SIG-M5 treated with dmso at 0.1 percent for 504 hours (cell line): Measurements from ENCODE around the gene PRODH.
"Not testable (repeated sequence)": the region's sequence is repeated elsewhere in the genome, so short reads cannot be mapped to it uniquely, and the experiment has no call there.

Experiments used
- DNase-seq: peaks from one replicate; lab custom pipeline; 2025; ENCODE audit not compliant: unreplicated experiment; lab: John Stamatoyannopoulos, UW

PRODH gene

DNA sequence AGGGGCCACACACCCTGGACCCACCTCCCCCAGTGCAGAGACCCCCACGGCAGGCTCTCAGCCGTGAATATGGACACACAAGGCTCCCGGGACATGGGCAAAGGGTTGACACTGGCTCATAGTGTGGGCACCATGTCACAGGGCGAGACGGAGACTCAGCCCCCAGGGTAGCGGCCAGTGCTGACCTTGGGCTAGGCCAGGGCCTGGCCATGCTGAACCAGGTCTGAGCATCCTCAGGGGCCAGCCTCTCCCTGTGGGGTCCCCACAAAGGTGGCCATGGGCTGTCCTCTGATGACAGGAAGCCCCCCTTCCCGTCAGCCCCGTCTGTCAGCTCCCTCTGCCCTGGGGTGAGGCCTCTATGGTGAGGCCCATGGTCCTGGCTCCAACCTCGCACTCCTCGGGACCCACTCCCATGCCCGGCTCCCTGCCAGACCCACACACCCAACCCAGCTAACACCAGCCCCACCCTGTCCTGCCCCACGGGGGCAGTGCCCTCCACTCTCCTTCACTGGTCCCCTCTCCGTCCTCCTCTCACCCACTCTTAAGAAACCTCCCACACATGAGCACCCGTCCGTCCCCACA is 19.0 kb upstream of the PRODH start:
- DNase-seq = no peak

DNA sequence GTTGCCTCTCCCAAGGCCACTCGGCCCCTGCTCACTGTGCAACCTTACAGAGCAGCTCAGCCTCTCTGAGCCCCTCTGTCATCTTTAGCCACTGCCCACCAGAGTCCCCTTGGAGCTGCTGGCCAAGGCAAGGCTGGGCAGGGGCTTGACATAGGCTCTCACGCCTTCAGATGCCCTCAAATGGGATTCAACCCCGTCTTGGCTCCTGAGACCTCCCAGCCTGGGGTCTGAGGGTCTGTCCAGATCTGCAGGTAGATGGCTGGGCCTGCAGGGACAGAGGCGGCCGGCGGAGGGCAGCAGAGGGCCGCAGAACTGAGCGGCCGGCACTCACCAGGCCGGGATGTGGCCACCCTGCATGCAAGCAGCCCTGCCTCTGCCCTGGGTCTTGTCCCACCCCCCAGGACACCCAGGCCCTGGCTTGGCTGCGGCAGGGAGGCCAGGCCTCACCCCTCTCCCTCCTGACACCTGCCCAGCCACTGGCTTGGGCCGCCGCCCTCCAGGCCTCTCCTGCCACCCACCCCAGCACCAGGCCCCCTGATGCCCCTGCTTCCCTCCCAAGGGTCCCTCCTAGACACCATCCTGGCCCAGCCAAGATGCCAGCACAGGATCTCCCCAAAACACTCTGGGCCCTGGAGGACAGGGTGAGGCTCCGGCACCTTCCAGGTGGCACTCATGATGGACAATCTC is 18.4 kb upstream of the PRODH start:
- peak; percentile 5 for DNase-seq

DNA sequence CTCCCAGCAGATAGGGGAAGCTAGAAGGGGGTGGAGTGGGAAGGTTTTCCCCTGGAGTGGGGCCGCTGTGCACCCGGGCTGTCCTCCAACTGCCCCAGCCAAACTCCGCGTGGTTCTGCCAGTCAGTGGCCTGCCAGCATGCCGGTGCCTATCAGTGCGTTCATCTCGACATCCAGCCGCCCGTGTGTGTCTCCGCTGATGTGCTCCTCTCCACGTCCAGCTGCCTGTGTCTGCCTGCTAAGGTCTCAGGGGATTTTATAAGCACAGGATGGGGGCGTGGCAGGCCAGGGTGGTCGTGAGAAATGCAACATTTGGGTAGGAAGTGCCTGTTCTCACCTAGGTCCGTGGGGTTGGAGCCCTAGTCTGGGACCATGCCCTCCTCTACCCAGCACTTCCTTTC is 17.0 kb upstream of the PRODH start:
- not testable (repeated sequence) for DNase-seq

DNA sequence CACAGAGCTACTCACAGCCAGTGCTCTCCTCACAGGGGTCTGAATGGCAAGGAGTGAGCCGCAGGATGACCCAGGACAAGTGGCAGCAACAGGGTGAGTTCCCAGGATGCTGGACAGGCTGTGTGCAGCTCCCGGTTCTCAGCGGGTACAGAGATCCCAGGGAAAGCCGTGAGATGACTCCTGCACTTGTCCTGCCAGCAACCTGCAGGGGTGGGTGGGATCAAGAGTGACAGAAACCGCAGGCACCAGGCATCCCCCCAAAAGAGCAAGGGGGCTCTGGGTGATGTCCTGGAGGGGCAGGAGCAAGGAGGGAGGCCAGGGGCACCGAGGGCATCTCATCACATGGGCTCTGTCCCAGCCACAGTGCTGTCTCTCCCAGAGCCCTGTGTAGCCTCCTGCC is 15.9 kb upstream of the PRODH start:
- DNase-seq = no peak

DNA sequence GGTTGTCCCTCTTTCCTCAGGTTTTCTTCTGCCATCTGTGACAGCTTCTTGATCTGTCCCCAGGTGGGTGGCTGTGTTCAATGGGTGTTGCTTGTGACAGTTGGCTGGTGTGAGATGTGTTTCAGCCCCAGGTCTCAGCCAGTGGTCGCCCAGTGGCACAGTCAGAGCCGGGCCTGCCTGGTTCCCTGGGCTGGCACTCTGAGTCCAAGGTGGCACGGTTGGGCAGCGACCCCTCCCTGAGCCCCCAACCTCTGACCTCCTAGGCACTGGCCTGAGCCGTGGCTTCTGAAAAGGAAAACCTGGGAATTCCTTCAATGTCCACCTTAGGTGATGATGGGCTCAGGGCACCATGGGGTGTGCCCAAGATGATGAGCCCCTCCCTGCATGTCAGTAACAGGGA is 14.0 kb upstream of the PRODH start:
- no peak for DNase-seq

DNA sequence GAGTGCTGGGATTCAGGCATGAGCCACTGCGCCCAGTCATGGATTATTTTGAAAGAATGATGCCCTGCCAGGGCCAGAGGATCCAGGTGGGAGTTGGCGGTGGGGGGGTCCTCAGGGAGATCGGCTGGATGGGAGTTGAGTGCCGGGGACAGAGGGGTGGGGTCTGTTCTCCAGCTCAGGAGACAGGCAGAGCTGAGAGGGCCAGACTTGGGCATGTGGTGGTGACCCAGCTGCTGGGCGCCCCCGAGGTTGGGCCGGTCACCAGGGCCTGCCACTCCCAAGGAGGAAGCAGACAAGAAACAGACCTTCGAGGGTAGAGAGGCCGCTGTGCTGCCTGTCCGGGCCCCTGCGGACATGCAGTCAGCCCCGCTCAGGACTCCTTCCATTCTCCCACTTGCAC is 11.8 kb upstream of the PRODH start:
- no peak for DNase-seq

DNA sequence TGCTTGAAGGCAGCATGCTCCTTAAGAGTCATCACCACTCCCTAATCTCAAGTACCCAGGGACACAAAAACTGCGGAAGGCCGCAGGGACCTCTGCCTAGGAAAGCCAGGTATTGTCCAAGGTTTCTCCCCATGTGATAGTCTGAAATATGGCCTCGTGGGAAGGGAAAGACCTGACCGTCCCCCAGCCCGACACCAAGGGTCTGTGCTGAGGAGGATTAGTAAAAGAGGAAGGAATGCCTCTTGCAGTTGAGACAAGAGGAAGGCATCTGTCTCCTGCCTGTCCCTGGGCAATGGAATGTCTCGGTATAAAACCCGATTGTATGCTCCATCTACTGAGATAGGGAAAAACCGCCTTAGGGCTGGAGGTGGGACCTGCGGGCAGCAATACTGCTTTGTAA is 11.0 kb upstream of the PRODH start:
- DNase-seq = not testable (repeated sequence)

DNA sequence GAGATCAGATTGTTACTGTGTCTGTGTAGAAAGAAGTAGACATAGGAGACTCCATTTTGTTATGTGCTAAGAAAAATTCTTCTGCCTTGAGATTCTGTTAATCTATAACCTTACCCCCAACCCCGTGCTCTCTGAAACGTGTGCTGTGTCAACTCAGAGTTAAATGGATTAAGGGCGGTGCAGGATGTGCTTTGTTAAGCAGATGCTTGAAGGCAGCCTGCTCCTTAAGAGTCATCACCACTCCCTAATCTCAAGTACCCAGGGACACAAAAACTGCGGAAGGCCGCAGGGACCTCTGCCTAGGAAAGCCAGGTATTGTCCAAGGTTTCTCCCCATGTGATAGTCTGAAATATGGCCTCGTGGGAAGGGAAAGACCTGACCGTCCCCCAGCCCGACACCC is 2.6 kb upstream of the PRODH start:
- not testable (repeated sequence) for DNase-seq

DNA sequence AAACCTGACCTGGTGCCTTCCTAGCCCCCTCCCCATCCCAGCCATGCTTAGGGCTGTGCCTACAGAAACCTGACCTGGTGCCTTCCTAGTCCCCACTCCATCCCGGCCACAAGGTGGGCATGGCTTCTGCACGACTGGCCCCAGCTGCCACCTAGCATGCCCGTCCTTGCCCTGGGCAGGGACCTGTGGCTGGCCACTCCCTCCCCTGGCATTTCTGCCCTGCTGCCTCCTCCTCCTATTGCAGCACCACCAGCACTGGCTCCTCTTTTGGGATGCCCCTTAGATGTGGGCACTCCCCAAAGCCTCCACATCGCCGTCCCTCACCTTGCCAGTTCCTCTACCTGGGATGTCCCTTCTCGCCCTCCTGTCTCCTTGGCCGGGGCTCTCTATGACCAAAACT is 1.4 kb downstream of the PRODH start:
- DNase-seq = not testable (repeated sequence)

DNA sequence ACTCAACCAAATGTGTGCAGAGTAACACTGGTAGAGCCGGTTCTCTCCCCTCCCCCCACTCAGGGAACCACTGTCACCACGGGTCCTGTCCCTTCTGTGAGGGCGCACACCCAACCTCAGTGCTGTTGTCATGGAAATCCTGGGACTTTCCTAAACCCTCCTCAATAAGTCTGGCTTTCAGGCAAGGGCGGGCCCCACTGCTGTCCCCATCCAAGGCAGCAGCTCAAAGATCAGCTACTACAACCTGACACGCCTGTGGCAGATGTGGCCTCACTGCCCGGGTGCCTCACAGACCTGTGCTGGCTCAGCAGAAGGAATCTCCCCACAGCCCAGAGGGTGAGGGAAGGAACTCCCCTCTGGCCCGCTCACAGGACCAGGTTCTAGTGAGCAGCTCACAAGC is 2.2 kb downstream of the PRODH start:
- no peak for DNase-seq

DNA sequence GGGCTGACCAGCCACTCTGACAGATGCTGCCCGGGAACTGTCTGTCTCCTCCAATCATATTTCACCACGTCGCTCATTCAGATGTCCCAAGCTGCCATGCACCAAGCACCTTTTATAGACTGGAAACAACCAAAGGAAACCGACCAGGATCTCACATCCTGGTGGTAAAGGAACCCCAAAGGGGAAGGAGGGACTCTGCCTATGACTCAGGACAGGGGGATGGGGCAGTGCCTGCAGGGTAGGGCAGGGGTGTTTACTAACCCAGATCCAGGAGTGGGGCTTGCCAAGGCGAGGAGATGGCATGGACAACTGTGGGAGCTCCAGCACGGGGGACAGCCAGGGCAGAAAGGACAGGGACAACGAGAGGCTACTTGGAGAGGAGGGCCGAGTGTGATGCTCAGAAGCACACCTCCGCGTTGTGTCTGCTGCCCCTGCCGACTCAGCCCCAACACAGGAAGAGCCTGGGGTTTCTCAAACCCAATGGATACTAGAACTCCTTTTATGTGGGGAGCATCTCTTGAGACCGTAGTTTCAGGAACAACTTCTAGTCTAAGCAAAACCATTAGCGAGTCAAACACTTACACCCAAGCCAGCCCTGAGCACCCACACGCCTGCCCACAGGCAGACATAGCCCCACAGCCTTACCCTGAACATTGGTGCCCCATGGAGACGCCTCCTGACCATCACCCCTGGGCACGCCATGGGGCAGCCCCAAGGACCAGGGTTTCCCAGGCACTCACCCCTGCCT is 4.0 kb downstream of the PRODH start:
- DNase-seq = no peak

DNA sequence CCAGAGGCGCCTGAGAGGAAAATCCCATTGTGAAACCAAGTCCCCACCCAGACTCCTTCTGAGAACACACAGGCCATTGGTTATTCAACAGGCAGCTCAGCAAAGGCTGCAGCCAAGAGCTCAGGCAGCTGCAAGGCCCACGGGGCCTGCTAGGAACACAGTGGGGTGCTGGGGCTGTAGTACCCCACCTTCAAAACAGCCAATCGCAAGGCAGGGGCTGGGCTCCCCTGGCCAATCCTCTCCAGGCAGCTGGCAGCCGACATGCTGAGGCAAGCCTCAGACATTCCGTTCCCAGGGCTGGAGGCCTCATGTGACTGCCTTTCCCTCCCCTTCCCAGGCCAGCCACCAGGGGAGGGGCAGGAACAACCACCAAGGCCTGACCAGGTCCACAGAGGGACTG is 6.6 kb downstream of the PRODH start:
- DNase-seq = no peak

DNA sequence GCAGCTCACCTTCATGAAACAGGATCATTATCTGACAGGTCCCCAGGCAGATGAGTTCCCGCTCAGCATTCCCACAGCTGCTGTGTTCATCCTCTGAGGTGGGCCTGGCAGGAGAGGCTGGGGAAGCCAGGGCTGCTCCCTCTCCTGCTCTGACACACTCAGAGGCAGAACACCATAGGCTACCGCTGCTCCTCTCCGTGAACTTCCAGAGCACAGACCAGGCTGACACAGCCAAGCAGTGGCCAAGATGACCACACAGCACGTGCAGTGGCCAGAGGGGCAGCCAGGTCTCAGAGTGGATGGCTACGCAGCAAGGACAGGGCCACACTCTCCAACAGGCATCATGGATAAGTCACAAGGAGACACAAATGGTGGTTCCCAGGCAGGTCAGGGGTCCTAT is 8.5 kb downstream of the PRODH start:
- no peak for DNase-seq

DNA sequence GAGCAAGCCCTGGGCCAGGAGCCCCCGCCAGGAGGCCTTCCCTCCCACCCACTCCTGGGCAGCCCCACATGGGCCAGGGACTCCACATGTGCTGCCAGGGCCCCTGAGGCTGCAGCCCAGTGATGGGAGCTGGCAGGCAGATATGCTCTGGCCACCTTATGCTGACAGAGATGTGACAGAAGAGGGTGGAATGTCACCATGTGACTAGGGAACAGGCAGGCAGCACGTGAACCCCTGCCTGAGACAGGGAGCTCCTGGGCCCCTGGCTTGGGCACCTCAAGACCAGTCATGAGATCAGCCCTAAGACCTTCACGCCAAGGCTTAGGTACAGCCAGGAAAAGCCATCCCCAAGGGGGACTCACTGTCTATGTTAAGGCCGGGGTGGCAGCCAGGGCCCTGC is 9.1 kb downstream of the PRODH start:
- DNase-seq = no peak

DNA sequence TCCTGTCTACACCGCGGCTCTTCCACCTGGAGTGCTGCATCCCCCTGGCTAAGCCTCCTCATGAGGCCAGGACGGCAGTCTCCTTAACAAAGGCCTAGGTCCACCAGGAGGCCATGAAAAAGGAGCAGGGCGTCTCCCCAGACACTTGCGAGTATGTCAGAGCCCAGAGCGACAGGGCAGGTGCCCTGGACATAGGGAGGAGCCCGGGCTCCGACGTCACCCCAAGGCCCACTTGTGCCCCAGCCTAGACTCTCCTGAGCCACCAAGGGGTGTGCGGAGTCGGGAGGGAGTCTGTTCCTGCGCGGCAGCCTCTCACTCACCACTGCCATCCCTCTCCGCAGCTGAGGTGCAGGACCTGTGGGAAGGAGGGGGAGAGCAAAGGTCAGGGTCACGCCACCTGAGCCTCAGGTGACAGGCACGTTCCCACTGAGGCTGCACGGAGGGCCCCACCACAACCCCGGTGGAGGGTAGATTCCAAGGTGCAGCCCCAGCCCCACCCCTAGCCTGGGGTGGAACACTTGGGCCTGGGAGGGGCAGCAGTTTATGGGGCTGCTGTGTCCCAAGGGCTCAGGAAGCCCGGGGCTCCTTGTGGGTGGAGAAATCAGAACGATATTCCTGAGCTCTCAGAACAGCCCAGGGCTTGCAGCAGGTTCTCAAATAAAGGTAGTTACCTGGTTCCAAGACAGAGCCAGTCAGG is 10.6 kb downstream of the PRODH start:
- DNase-seq = no peak

DNA sequence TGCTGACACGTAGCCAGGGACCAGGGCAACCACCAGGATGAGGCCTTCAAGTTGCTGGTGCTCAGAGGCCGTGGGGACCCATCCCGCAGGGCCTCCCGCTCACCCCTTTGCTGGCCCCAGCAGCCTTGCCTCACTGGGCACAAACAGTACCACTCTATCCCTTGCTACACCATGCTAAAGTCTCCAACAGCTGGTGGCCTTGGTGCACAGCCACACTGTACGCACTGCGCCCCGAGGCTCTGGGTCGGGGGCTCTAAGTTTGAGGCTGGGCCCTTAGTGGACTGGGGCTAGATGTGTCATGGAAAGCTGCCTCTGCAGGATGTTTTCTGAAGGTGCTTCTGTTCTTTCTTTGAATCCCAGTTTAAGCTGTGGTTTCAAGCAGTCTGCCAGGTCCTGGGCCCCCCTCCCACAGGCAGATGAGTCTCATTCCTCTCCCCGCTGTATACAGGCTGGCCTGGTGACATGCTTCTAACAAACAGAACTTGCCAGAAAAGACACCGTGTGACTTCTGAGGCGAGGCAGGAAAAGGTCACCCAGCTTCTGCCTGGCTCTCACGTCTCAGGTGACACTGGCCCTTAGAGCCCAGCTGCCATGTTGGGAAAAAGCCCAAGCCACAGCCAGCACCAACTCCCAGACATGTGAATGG is 15.7 kb downstream of the PRODH start:
- DNase-seq = not testable (repeated sequence)

DNA sequence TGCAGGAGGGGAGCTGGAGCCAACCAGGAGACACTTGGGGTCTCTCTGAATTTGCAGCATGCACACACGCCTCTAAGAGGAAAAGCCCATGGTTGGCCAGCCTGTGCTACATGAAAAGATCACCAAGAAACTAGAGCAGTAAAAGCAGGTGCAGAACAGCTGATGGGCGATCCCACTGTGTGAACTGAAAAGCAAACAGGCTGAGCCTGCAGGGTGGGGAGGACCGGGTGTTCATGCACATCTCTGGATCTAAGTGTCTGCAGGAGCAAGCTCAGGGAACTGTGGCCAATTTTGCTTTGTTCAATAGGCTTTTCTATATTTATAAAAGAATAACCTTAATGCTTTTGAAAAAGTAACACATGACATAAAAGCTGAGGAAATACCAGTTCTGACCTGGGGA is 18.3 kb downstream of the PRODH start:
- DNase-seq = not testable (repeated sequence)

DNA sequence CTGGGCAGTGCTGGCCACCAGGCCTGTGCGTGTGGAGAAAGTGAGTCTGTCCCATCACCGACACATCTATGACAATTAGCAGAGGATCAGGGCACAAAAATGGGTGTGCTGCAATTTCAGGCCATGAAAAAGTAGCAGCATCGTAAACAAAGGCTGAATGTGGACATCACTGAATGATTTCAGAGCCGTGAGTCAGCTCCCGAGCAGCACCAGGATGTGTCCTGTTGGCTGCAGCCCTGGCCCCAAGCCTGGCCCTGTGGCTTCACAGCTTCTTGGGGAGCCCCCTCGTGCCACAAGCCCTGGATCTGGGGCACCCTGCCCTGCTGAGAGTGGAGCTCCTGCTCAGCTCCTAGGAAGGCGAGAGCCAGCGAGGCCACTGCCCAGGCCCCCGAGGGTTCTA is 20.5 kb downstream of the PRODH start:
- DNase-seq = not testable (repeated sequence)

DNA sequence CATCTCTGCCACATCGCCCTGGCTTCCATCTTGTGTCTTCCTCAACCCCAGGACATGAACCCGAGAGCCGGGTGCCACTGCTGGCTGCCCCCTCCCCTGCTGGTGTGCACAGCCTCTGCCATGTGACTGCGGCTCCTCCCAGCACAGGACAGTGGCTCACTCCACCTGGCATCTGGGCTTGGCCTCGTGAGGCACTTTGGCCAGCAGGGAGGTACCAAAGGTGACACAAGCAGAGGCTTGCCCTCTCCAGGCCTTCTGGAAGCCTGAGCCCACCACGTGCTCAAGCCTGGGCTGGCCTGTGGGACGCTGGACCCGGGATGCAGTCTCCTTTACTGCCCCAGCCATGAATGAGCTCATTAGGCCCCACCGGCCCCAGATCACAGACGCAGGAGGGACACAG is 21.5 kb downstream of the PRODH start:
- not testable (repeated sequence) for DNase-seq

DNA sequence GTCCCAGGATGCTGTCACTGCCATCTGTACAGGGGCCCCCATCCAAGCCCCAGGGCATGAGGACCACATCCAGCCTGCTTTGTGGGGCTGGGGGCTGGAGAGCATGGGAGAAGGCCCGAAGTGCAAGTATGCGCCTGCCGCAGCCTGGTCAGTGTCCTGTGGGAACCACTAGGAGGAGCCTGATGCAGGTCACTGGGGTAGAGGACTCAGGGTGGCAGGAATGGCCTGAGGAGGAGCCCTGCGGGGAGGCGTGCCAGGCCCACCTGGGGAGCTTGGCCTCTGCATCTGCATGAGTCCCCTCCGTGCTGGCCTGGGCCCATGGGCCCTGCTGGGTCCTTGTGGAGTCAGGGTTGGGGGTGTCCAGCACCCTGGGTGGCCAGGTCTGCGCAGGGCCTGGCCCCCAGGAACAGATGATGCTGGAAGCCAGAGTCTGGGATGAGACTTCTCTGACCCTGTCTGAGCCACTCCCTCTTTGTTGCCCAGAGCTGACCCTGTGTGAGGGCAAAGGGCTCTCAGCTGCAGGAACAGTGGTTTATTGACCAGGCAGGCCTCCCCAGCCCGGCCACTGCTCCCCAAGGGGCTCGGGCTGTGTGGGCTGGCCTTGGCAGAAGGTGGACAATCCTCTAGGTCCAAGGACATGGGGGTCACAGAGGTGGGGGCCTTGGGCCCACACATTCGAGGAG is 23.7 kb downstream of the PRODH start:
- DNase-seq = not testable (repeated sequence)

DNA sequence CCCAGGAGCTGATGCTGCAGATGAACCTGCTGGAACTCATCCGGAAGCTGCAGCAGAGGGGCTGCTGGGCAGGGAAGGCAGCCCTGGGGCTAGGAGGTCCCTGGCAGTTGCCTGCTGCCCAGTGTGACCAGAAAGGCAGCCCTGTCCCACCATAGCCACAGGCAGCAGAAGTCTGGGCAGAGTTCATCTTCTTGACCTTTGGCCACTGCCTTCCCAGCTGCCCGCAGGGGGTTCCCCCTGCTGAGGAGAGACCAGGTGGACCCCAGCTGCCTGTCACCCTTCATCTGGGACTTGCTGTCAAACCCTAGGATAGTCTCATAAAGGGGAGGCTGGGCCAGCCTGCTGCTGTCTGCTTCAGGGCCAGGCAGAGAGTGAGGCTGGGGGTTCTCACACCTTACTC is 24.6 kb downstream of the PRODH start:
- DNase-seq = not testable (repeated sequence)
